HG03571 (cell line): ENCODE measurements around the gene KMT2D.
"Not testable (repeated sequence)": the region's sequence is repeated elsewhere in the genome, so short reads cannot be mapped to it uniquely, and the experiment has no call there.

ENCODE experiments used
- ATAC-seq: cut with Tn5 transposase; IDR thresholded peaks from one replicate; pipeline ENCODE4 v1.9.1; 2021; ENCODE audit not compliant: unreplicated experiment

The KMT2D gene

DNA sequence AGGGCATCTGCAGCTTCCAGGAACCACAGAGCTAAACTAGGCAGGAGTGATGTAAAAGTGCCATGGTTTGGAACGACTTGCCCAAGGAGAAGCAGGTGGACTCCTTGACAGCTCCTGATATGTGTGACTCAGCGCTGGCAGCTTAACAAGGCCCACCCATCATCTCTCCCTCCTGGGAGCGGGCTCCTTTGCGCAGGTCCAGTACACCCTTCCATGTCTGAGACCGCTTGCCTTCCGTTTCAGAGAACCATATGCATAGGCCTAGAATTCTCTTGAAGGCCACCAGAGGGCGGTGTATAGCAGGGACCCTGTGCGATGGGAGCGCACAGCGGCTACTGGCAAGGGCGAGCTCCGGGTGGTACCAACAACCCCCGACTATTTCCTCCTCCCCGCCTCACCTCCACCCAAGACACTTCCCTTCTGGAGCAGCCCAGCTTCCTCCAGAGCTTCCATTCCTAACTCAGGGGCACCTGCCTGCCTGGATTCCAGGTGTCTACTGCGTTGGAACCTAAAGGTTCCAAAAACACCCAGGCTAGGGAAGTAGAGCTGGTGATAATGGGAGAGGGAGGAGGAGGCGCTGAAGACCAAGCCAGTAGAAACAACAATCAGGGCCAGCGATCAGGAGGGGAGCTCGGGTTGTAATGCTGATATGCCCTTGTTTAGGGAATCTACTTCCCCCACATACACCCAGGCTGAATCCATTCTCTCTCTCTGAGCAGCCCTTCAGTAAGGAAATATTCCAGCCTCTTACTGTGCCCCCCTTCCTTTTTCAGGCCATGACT, 27.7 kb upstream of the KMT2D start:
- ATAC-seq: peak; percentile 76

DNA sequence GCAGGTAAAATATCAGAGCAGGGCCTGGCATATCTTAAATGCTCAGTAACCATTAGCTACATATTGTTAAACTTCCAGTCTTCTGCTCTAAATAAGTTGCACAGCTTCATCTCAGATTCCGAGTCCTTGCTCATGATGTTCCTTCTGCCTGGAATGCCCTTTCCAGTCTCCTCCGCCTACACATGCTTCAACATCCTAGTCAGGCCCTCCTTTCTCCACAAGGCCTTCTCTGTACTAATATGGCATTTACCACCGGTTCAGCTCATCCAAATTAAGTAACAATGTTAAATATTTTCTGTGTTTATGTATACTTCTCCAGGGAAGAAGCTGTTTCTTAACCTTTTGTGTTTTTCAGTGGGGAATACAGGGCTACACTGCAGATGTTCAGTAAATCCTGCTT, 25.5 kb upstream of the KMT2D start:
- no peak for ATAC-seq

DNA sequence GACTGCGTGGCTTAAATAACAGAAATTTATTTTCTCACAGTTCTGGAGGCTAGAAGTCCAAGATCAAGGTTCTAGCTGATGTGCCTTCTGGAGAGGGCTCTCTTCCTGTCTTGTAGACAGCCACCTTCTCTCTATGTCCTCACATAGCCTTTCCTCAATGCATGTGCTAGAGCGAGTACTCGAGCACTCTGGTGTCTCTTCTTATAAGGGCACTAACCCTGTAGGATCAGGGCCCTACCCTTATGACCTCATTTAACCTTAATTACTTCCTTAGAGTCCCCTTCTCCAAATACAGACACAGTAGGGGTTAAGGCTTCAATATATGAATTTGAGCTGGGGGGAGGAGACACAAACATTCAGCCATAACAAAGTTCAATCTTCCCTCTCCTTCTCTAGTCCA, 23.8 kb upstream of the KMT2D start:
- ATAC-seq: no peak

DNA sequence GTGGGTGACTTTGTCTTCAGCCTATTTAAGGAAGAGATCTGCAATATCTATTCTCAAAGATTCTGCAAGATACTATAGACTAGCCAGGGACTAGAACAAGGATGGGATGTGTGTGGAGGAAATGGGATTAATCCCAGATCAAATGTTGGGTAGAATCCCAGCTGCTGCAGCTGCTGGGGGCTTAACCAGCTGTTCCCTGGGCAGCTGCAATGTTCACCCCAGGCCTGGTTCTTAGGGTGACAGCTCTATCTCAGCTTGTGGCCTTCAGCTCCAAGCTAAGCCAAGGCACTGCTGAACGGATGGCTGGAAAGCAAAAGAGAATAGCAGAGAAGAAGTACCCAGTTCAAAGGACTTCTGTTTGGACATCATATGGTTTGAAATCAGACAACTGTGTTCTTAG, 19.2 kb upstream of the KMT2D start:
- ATAC-seq: no peak

DNA sequence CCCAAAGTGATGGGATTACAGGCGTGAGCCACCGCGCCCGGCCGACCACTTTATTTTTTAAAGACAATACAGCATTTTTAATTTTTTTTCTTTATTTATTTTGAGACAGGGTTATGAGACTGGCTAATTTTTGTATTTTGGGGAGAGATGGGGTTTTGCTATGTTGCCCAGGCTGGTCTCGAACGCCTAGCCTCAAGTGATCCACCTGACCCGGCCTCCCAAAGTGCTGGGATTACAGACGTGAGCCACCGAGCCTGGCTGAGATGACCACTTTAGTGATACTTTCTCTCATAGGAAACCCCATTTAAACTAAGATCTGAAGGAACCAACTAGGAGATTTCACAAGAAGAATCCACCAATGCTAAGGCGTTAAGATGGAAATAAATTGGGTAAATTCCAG, 10.4 kb upstream of the KMT2D start:
- no peak for ATAC-seq

DNA sequence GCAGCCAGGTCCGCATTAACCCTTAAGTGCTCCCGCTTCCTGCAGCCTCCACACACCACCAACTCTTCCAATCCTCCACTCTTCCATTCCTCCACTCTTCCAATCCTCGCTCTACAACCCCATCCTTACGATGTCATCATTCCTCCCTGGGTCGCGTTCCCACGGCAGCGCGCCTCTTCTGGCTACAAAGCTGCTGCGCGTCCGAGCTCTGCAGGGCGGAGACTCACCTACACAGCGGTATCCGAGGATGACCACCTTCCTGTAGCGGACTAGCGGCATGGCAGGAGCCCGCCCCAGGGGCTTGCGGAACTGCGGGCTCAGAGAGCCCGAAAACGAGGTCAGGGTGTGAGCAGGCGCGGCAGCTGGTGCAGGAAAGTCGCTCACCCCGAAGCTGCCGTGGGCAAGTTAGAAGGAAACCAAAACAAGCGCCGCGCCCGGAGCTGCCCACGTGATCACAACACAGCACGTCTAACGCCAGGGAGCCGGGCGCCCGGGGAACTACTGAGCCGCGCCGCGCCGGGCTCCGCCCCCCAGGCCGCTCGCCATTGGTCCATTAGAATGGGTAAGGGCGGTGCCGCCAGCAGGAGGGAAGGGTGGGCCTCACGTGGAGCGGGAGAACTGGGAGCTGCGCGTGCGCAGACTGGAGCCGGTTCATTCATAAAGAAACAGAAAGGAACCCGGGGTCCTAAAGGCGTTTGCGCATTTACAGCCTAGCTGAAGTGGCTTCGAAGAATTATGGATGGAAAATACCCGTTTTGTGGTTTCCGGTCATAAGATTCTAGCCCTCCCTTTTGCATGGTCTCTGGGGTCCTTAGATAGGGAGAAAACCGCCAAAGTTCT, 9.1 kb upstream of the KMT2D start, which contains the start of gene RHEBL1:
RHEBL1 (minus strand) TSS at position 473 of the 840 bp plus-strand sequence; CDS start at position 279, 194 bp downstream.
- ATAC-seq: peak; percentile 97

DNA sequence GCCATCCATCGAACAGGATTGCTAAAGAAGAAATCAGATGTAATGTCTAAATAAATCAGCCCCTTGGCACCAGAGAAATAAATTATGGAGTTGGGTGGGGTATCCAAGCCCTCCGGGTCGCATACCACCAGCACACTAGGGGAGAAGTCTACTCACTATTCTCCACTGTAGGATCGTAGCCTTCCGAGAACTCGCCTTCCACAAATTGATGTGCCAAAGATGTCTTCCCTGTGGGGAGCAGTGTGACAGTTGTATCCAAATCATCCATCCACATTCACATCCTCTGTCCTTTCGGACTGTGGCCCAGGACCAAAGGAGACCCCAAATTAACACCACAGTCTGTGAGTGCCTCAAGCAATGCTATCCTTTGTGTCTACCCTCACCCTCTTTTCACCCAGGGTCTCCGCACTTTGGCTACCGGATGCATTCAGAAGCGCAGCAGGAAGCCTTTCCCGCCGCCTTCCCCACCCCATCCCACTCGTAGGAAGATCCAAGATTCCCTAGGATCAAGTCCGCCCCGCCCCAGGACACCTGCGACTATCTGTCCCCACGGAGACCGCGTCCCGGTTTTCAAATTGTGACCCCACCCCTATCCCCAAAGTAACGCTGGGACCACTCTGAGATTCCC, 8.4 kb upstream of the KMT2D start:
- no peak for ATAC-seq

DNA sequence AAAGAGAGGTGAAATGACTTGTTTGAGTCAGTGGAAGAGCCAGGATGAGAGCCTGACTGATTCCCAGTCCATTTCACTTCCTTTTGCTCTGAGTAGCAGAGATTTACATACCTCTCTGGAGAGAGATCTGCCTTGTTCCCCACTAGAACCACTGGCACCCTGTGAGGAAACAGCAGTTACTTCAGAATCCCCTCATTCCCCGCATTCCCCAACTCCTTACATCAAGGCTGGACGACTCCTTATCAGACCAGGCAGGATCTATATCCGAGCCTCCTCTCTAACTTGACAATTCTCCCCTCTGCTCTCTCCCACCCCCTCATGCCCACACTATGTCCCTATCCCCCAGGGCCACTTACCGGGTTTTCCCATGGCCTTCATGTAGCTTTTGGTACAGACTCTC, 5.5 kb upstream of the KMT2D start:
- no peak for ATAC-seq

DNA sequence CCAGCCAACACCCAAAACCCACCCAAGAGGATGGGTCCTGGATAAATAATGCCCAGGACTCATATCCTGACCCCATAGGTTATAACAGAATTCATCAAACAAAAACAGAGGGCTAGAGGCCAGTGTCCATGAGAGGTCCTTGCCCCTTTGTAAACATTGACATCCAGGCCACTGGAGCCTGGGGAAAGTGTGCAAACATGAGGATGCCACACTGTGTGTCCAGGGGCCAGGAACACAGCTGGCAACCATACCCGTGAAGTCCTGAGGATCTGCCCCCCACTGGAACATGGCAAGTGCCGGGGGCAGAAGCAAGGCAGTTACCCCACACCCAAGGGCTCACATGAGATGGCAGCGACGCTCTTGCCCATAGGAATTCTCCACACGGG, 4.2 kb upstream of the KMT2D start:
- ATAC-seq: no peak

DNA sequence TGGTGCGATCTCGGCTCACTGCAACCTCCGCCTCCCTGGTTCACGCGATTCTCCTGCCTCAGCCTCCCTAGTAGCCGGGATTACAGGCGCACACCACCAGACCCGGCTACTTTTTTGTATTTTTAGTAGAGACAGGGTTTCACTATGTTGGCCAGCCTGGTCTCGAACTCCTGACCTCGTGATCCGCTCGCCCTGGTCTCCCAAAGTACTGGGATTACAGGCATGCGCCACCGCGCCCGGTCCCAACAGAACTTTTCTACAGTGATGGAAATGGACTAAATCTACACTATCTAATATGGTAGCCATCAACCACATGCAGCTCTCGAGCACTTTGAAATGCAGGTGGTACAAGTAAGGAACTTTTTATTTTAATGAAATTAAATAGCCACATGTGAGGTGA, 1.3 kb upstream of the KMT2D start:
- not testable (repeated sequence) for ATAC-seq

DNA sequence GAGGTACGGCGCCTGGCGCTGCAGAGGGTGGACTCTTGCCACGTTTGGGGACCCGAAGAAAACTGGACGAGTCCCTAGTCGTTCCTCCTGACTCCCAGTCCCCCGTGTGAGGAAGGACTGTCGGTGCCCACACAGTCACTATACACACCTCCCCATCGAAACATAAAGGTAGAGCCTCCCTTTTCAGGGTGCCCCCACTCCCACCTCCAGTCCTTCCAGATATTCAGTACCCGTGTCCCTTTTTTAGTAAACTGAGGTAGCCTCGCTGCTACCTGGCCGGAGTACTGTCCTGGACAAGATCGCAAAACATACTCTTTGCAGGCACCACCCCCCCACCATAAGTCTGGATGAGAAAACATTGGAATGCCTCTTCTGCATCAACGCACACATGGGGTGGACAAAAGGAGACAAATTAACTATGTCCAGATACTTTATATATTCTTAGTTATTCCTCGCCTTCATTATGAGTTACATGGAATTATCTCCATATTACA, 610 bp upstream of the KMT2D start:
- ATAC-seq: no peak

DNA sequence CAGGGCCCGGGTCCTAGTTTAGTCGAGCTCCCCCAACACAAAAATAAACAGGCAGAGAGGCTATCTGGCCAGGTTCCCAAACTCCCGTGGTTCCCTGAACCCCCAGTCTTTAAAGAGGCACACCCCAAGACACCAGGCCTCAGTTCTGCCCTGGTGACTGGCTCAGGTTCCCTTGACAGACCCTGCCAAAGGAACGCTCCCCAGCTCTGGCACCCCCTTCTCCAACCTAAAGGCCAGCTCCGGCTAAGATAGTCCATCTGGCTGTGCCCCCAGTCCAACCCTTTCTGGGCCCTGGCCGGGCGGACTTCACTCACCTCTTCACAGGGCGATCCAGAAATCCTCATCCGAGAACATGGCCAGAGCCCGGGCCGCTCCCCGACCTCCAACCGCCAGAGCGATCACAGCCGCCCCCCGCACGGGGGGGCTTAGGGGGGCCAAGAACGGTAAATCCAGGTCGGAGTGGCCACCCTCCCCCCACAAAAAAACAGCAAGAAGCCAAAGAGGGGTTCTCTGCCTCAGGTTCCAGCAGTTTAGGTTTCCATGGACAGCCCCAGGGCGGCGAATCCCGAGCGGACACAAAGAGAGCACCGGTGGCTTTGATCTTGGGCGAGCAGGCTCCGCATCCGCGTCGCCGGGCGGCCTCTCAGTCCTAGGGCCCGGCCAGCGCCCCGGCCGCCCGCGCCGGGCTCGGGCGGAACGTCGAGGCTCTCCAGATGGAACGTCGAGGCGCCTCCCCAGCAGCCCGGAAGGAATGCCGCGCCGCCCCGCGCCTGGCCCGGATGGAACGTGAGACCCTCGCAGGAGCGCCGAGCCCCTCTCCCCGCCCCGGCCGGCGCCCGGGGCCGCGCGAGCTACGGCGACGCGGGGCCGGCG, 1.1 kb downstream of the KMT2D start:
- ATAC-seq: peak; percentile 17

DNA sequence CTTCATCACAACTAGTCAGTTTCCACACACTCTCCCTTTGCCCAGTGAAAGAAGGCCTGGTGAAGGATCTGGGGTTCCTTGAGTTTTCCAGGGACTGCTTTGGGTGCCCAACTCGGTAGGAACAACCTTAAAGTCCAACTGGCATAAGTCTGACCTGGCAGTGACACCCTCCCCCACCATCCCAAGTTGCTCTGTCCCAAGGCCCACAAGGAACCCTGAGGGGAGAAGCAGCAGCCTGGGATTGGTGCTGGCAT, 1.6 kb downstream of the KMT2D start:
- no peak for ATAC-seq

DNA sequence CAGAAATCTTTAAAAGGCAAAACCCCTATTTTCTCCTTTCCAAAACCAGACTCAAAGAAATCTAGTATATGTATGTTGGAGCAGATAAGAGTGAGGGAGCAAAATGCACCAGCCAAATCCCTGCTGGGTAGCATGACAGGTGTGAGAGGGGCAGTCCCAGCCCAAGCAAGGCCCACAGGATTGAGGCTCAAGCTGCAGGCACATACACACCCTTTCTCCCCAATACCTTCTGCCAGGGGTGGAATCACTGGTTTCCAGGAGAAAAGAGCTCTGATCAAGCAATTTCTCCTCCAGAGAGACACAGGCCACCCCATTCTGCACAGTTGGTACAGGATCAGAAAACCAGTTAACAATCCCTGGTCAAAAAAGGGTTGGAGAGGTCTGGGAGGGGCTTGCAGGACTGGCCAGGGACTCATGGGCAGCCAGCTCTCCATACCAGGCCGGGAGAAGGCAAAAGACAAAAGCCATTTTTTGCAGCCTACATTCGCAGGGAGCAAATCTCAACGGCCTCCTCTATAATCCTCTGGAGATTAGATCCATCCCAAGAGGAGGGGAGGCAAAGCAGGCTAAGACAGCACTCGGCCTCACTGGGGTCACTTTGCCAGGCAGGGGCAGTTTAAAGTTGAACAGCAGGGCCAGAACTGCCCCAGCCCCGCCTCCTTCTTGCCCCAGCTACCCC, 2.1 kb downstream of the KMT2D start:
- ATAC-seq: no peak

DNA sequence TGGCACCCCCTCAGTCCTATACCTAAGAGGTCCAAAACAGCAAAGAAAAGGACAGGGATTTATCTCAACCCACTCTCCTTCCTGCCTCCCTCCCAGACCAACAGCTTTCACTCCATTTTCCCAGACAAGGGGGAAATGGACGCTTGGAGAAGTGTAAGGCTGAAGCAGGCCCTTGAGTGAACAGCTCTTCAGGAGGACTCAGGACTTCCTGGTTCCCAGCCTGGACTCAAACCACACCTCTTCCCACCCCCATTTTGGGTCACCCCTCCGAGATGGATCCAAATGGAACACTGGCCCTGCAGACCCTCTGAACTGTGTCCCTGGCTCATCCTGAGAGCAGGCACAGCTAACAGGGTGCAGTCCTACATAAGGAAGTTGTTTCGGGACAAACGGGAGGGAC, 2.7 kb downstream of the KMT2D start:
- ATAC-seq: no peak

DNA sequence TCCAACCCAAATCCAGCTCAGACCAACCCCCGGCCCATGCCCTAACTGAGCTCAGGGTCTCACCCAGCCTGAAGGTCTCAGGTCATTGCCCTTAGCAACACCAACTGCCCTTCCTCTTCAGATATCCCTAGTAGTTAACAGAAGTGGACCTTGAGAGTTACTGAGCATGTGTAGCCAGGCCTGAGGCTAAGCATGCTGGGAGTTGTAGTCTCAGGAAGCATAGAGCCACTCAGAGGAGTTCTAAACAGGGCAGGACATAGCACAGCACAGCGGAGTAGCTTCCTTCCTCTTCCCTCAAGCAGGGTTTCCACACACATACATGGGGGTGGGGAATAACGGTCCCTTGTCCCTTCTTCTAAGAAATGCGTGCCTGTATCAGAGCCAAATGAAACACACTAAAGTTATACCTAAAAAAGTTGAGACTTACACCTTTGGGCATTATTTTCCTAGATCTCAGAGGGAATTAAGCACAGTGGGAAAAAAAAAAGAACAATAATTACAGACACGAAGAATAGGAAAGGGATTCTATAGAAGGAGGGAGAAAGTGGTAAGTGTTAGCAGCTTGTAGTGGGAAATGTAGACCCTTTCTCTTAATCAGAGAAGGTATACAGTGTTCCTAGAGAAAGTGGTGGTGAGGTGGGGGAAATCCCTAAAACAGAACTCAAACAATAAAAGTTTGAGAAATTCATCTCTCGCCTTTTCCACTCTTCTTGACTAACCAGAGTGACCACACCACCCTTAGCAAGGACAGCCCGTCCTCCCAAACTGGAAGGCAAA, 4.4 kb downstream of the KMT2D start:
- ATAC-seq: peak; percentile 53

DNA sequence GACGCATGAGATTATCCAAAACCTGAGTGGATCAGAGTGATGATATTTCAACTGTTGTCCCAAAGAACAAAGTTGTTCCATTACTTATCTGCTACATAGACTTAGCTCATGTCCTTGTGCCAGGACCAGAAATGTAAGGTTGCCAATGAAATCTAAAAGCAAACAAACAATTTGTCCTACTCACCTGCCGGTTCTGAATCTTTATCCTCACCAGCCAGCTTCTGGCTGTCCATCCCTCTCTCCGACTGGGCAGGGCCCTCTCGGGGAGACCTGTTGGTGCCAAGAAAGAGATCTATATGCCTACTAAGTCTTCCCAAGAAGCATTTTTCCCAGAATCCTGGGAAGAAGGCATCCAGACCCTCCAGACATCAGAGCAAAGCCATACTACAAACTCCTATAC, 5.5 kb downstream of the KMT2D start:
- ATAC-seq: no peak

DNA sequence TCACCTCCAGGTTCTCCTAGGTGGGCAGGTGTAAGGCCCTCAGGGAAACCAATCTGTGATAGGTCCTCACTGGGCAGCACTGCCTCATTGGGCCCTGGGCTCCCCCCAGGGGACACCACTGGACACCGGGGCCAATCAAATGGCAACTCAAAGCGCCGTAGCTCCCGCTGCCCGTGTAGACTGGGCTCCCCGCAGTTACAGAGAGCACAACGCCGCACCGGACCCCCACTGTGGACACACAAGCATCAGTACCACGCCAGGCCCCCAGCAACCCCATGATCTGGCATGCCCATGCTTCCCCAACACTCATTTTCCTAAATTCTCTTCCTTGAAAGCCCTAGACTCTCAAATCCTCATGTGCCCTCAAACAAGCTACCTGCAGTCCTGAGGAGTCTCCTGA, 6.1 kb downstream of the KMT2D start:
- ATAC-seq: no peak

DNA sequence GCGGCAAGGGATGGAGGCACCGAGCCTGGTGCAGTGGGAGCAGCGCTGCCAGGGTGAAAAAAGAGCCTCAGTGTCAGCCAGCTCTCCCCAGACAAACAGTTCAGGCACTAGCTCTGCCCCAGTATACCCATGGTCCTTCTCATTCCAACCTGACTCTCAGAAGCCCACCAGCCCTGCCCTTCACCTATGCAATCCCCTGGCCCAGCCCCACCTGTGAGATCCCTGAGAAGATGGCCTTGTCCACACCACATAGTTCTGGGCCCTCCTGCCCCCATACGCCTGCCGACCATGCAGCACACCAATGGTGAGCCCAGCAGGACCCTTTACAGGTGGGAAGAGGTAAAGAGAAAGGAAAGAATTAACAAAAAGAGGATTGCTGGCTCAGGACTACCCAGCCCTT, 6.5 kb downstream of the KMT2D start:
- no peak for ATAC-seq
